GM12878 (cell line): ENCODE measurements around the gene ADAM30. TPM values are rescaled to one million over a fixed set of nuclear protein-coding genes. Genes with fewer than 3 reads are reported as not detected.

Source experiments
- ATAC-seq: fragments of 200-7000 bp; cut with Tn5 transposase; 3 replicates; pipeline ENCODE4 v1.9.1; 2020; ENCODE audit warnings: mild to moderate bottlenecking, moderate library complexity
- BruUV-seq: library from RNA; stranded (reverse); fragments of 400-500 nt; replicated peaks from 2 replicates; lab custom pipeline; 2021; lab: Mats Ljungman, UMichigan
- CTCF ChIA-PET: fragments of 300-600 bp; sonication (Branson Sonifier 250); formaldehyde crosslinking; extraction: SDS; loops from one replicate; lab custom pipeline; 2021; ENCODE audit warnings: inconsistent platforms; lab: Yijun Ruan, JAX
- POLR2A ChIA-PET: fragments of 350-600 bp; formaldehyde crosslinking; extraction: SDS; loops from one replicate; lab custom pipeline; 2021; ENCODE audit warnings: inconsistent platforms; lab: Charles Lee
- RAD21 ChIA-PET: fragments of 300-600 bp; sonication (Branson Sonifier 250); formaldehyde crosslinking; loops from one replicate; lab custom pipeline; 2023; ENCODE audit warnings: antibody characterized with exemption; ENCODE audit not compliant: unreplicated experiment; lab: Charles Lee
- SMC1A ChIA-PET: fragments of 300-600 bp; sonication (Branson Sonifier 250); formaldehyde crosslinking; loops from one replicate; lab custom pipeline; 2023; ENCODE audit not compliant: unreplicated experiment, uncharacterized antibody; lab: Charles Lee
- DNase-seq: peaks from one replicate; pipeline ENCODE4 v3.0.0-alpha.2; 2011; ENCODE audit warnings: low read depth, low spot score
- FAIRE-seq: peaks from 3 replicates; lab custom pipeline; 2011; peaks lifted over from hg19 to GRCh38; lab: Jason Lieb, UNC
- H2AFZ ChIP-seq: 2 replicates; pipeline ENCODE4 v1.6.0; 2011; ENCODE audit warnings: low read depth, low read length, control low read depth; ENCODE audit not compliant: control insufficient read depth
- H3K27ac ChIP-seq: 2 replicates; pipeline ENCODE4 v1.5.1; 2011; ENCODE audit warnings: control low read depth; ENCODE audit not compliant: control insufficient read depth, insufficient read depth
- H3K27me3 ChIP-seq, 2 experiments: replicated peaks in 1 of 2; 2 replicates each; pipeline versions ENCODE4 v1.6.0 to v1.6.1; 2011; ENCODE audit warnings: low read length in 1 of 2; ENCODE audit not compliant: control insufficient read depth in 2 of 2, insufficient read depth in 2 of 2
- H3K36me3 ChIP-seq, 2 experiments: 2 replicates each; pipeline ENCODE4 v1.5.1; 2011; ENCODE audit warnings: low read length in 1 of 2; ENCODE audit not compliant: control insufficient read depth in 2 of 2, insufficient read depth in 2 of 2
- H3K4me1 ChIP-seq: 2 replicates; pipeline ENCODE4 v1.6.1; 2011; ENCODE audit warnings: mild to moderate bottlenecking, low read length, moderate library complexity, mixed read lengths; ENCODE audit not compliant: control insufficient read depth, insufficient read depth
- H3K4me2 ChIP-seq: 2 replicates; pipeline ENCODE4 v1.6.0; 2011; ENCODE audit warnings: control low read depth; ENCODE audit not compliant: control insufficient read depth, insufficient read depth
- H3K4me3 ChIP-seq: fragments of 200-600 bp; sonication (generic); 2 replicates; pipeline ENCODE4 v1.5.1; 2016
- H3K79me2 ChIP-seq: 2 replicates; pipeline ENCODE4 v1.6.0; 2011; ENCODE audit warnings: low read length; ENCODE audit not compliant: control insufficient read depth, insufficient read depth
- H3K9ac ChIP-seq: 2 replicates; pipeline ENCODE4 v1.8.0; 2011; ENCODE audit warnings: low read length, control low read depth, mixed read lengths; ENCODE audit not compliant: control insufficient read depth, insufficient read depth
- H3K9me3 ChIP-seq: replicated peaks from 3 replicates; pipeline ENCODE4 v1.5.1; 2011; ENCODE audit warnings: mild to moderate bottlenecking, low read length; ENCODE audit not compliant: control insufficient read depth, insufficient read depth
- H4K20me1 ChIP-seq: 2 replicates; pipeline ENCODE4 v1.6.0; 2011; ENCODE audit not compliant: control insufficient read depth, insufficient read depth
- EED ChIP-seq: sonication (generic); IDR thresholded peaks from 2 replicates; pipeline ENCODE4 v1.6.1; 2016; ENCODE audit warnings: antibody characterized with exemption, low read depth
- RCOR1 ChIP-seq: conservative IDR thresholded peaks from 2 replicates; pipeline ENCODE4 v1.6.1; 2012; ENCODE audit warnings: low read depth, low read length, improper control_type of control experiment
- SUPT20H ChIP-seq: IDR thresholded peaks from 2 replicates; pipeline ENCODE4 v1.6.1; 2011; ENCODE audit warnings: low read depth, mild to moderate bottlenecking, low read length, moderate library complexity, borderline replicate concordance; ENCODE audit not compliant: control insufficient read depth
- SUZ12 ChIP-seq: fragments of 200-600 bp; sonication (generic); IDR thresholded peaks from one replicate; pipeline ENCODE4 v1.6.1; 2018; ENCODE audit warnings: antibody characterized with exemption, mild to moderate bottlenecking; ENCODE audit not compliant: unreplicated experiment
- WGBS: methylation state at CpG from one replicate; pipeline ENCODE4 v1.1.6; 2016; ENCODE audit warnings: low lambda C conversion rate; ENCODE audit not compliant: insufficient replicate concordance, insufficient coverage; ENCODE audit errors: missing lambda C conversion rate; 5-methylcytosine and 5-hydroxymethylcytosine counted together
- in situ Hi-C: fragments of 300-500 bp; cut with MboI; formaldehyde crosslinking; loops from 9 replicates; pipeline ENCODE4 v1.14.3; 2018; ENCODE audit warnings: mixed read lengths
- intact Hi-C: fragments of 100-400 bp; cut with micrococcal nuclease; formaldehyde crosslinking; loops from one replicate; pipeline ENCODE4 v1.14.2; 2022; ENCODE audit not compliant: unreplicated experiment
- polyA plus RNA-seq, 11 experiments: library from polyadenylated mRNA; depleted of rRNA in 4 of 11; unstranded in 6 of 11; stranded (reverse) in 5 of 11; fragments of >200 nt; fragmentation: Nextera tagmentation in 4 of 11; fragmentation: Illumina TruSeq in 1 of 11; extraction: Ambion mirVana in 4 of 11; extraction: Trizol in 1 of 11; gene quantifications; 1 replicate in 1 of 11; 2 replicates in 10 of 11; pipeline versions ENCODE4 v1.2.1 to v1.2.3, GENCODE V29; 2011 to 2016; ENCODE audit warnings: inconsistent platforms in 2 of 11, missing spikeins in 2 of 11, low read depth in 1 of 11
- total RNA-seq, 4 experiments: library from RNA; depleted of rRNA in 3 of 4; stranded (reverse); fragments of >200 nt in 3 of 4; fragmentation: Illumina TruSeq in 1 of 4; extraction: Trizol in 1 of 4; gene quantifications; 2 replicates each; pipeline versions ENCODE4 v1.2.1 to v1.2.3, GENCODE V29; 2013 to 2021
- TF ChIP-seq, protein P1 (sequence below): fragments of 450-650 bp; IDR thresholded peaks from 2 replicates; pipeline ENCODE4 v1.6.1; 2017; ENCODE audit warnings: borderline replicate concordance
- TF ChIP-seq, protein P2 (sequence below): fragments of 450-650 bp; IDR thresholded peaks from 2 replicates; pipeline ENCODE4 v1.6.1; 2014; ENCODE audit warnings: mild to moderate bottlenecking

The ADAM30 gene
- total and polyA plus RNA-seq, 10 of the 15 experiments (the other 5 are each of a cell fraction or from before 2014, with no cell fraction given), result not detected

DNA sequence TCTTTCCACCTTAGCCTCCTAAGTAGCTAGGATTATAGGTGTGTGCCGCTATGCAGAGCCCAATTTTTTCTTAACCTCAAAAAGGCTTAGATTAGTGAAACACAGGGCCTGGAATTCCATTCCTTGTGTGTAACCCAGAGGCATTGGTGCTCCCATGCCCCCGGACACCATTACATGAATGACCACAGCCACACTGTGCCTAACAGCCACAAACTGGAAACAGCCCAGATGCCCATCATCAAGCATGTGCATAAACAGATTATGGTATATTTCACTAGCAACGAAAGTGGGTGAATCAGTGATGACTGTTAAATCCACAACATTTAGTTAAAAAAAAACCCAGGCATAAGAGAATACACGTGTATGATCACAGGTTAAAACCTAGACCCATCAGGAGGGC, 24.4 kb downstream of the ADAM30 start:
- no peak for ATAC-seq
- WGBS, result 32% methylated on average over 4 of the region's 4 CpGs
- TF ChIP-seq EED, result no peak
- no peak for TF ChIP-seq SUZ12
- TF ChIP-seq, protein P1, sequence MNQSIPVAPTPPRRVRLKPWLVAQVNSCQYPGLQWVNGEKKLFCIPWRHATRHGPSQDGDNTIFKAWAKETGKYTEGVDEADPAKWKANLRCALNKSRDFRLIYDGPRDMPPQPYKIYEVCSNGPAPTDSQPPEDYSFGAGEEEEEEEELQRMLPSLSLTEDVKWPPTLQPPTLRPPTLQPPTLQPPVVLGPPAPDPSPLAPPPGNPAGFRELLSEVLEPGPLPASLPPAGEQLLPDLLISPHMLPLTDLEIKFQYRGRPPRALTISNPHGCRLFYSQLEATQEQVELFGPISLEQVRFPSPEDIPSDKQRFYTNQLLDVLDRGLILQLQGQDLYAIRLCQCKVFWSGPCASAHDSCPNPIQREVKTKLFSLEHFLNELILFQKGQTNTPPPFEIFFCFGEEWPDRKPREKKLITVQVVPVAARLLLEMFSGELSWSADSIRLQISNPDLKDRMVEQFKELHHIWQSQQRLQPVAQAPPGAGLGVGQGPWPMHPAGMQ, result no peak
- TF ChIP-seq RCOR1, result no peak
- TF ChIP-seq, protein P2, sequence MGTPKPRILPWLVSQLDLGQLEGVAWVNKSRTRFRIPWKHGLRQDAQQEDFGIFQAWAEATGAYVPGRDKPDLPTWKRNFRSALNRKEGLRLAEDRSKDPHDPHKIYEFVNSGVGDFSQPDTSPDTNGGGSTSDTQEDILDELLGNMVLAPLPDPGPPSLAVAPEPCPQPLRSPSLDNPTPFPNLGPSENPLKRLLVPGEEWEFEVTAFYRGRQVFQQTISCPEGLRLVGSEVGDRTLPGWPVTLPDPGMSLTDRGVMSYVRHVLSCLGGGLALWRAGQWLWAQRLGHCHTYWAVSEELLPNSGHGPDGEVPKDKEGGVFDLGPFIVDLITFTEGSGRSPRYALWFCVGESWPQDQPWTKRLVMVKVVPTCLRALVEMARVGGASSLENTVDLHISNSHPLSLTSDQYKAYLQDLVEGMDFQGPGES, result no peak
- TF ChIP-seq SUPT20H, result no peak
- TF ChIP-seq, all 136 proteins: peak for 0
- no TSS peak for BruUV-seq
- in situ Hi-C loops, result loop anchor here (10.0 kb wide), 1 partner anchor 63 kb away; no protein-coding TSS in a partner anchor
- POLR2A ChIA-PET, result no interaction called here
- DNase-seq (no peak), FAIRE-seq (no peak)
- H3K4me1 ChIP-seq, result no peaks in the 10 kb centered on the region
- H4K20me1 ChIP-seq, result no peaks in the 10 kb centered on the region
- SMC1A ChIA-PET, result interaction anchor here (1.3 kb wide), 1 partner anchor 63 kb away, joined by 3 read pairs; no protein-coding TSS in a partner anchor
- H3K9ac ChIP-seq, result no peak overlapping the region
- H3K4me2 ChIP-seq, result no peak overlapping the region
- no peak overlapping the region for H2AFZ ChIP-seq
- no peak overlapping the region for H3K27ac ChIP-seq
- H3K36me3 ChIP-seq, result no peaks in the 10 kb centered on the region
- H3K4me3 ChIP-seq, result no peak overlapping the region
- no peaks in the 10 kb centered on the region for H3K79me2 ChIP-seq
- RAD21 ChIA-PET, result no interaction called here
- intact Hi-C loops, result no loop called here
- H3K27me3 ChIP-seq, result no peaks in the 10 kb centered on the region
- no peaks in the 10 kb centered on the region for H3K9me3 ChIP-seq
- CTCF ChIA-PET, result interaction anchor here (0.7 to 3.8 kb wide), 5 partner anchors 13 to 253 kb away, joined by 3 to 13 read pairs (median 3); no protein-coding TSS in a partner anchor
